AG09309 (cell line): Measurements from ENCODE around the gene GUCA2A.

ENCODE experiments used
- DNase-seq: peaks from one replicate; pipeline ENCODE4 v3.0.0-alpha.2; 2010; ENCODE audit warnings: low read depth
- H3K4me3 ChIP-seq: 2 replicates; pipeline ENCODE4 v1.5.1; 2011; ENCODE audit warnings: mild to moderate bottlenecking, low read depth, low read length, moderate library complexity; ENCODE audit not compliant: control insufficient read depth
- TF ChIP-seq, protein P1 (sequence below): IDR thresholded peaks from 2 replicates; pipeline ENCODE4 v1.5.1; 2011; ENCODE audit warnings: mild to moderate bottlenecking, low read depth, low read length, inconsistent platforms; ENCODE audit not compliant: insufficient read depth, control insufficient read depth; ENCODE audit errors: missing control alignments

GUCA2A gene

DNA sequence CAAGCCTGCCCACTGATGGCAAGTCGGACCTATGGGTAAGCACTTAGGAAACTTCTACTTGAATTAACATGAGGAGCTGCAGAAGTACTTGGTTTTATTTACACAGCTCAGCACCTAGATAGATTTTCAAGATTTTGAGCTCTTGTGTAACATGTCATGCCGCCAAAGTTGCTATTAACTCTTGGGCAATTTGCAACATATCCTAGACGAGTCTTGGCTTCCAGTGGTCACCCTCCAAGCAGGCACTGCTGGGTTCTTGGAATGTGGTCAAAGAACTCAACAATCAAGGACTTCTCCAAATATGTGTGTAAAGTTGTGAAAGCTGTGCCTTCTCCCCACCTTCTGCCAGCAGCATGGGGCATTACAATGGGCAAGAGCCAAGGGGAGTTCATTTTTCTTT is 29.1 kb downstream of the GUCA2A start:
- no peak overlapping the region for H3K4me3 ChIP-seq
- TF ChIP-seq, protein P1, sequence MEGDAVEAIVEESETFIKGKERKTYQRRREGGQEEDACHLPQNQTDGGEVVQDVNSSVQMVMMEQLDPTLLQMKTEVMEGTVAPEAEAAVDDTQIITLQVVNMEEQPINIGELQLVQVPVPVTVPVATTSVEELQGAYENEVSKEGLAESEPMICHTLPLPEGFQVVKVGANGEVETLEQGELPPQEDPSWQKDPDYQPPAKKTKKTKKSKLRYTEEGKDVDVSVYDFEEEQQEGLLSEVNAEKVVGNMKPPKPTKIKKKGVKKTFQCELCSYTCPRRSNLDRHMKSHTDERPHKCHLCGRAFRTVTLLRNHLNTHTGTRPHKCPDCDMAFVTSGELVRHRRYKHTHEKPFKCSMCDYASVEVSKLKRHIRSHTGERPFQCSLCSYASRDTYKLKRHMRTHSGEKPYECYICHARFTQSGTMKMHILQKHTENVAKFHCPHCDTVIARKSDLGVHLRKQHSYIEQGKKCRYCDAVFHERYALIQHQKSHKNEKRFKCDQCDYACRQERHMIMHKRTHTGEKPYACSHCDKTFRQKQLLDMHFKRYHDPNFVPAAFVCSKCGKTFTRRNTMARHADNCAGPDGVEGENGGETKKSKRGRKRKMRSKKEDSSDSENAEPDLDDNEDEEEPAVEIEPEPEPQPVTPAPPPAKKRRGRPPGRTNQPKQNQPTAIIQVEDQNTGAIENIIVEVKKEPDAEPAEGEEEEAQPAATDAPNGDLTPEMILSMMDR = no peak
- no peak for DNase-seq

DNA sequence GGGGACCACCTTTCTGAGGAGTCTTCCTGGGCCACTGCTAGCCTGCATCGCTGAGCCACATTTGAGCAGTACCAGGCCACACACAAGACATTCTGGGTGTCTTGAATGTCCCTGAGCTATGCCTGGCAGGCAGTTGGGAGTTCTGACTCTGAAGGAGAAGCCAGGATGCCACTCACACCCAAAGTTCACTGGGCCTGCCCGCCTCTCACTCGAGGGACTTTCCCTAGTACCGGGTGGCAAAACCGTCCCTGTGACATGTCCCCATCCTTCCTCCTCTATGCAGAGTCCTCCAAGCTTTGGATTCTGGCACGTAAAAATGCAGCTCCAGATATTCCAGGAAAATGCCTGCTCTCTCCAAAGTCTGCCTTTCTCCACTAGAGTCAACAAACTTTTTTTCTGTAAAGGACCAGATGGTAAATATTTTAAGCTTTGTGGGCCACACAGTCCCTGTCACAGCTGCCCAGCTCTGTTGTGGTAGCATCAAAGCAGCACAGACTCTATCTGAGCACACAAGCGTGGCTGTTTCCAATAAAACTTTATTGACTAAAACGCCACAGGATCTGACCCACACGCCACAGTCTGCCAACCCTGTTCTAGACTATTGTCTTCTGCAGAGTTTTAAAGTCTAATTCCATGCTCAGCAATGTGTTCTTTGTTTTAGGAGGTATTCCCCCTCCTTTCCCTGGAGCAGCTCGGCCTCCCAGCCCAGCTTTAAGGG is 30.6 kb downstream of the GUCA2A start:
- TF ChIP-seq, protein P1 = no peak
- H3K4me3 ChIP-seq = no peak overlapping the region

DNA sequence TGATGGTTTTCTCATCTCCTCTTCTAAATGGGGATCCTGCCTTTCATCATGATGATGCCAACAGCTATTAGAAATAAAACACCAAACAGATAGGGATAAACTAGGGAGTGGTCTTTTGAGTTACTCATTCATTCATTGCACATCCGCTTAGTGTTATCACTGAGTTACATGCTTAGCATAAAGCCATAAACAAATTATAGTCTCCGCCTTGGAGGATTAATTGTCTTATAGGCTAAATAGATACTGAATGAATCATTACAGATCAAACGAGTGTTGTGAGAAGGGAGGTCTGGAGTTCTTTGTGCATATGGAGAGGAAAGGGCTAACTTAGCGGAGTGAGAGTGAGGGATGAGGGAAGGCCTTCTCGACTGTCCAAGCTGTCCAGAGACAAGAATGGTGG is 31.2 kb downstream of the GUCA2A start:
- DNase-seq = no peak
- TF ChIP-seq, protein P1 = no peak
- H3K4me3 ChIP-seq = no peak overlapping the region

More for the DNA sequence above, 30.6 kb downstream of the GUCA2A start:
- no peak for DNase-seq

DNA sequence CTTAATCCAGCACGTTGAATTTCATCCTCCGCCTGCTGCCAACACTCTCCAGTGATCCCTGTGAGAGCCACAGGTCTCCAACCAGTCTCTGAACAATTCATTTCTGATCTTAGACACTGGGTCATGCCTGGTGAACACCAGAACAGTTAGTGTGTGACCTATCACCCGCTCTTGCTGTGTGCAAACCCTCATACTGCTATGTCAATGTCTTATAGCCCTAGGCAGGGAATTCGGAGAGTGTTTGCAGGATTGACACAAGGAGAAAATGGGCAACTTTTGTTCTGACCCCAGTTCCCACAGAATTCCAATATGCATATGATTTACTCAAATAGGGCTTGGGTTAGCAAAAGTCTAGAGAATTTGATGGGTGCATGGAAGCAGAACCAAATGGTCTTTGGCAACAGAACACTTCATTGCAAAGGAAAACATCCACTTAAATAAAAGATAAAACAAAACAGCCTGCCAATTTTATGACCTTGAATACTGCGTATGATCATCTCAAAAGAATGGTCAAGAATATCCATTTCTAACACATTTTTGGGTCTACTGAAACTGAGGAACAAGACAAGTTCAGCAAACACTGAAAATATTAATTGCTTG is 34.4 kb downstream of the GUCA2A start:
- TF ChIP-seq, protein P1 = no peak
- H3K4me3 ChIP-seq = no peak overlapping the region
- DNase-seq = no peak

DNA sequence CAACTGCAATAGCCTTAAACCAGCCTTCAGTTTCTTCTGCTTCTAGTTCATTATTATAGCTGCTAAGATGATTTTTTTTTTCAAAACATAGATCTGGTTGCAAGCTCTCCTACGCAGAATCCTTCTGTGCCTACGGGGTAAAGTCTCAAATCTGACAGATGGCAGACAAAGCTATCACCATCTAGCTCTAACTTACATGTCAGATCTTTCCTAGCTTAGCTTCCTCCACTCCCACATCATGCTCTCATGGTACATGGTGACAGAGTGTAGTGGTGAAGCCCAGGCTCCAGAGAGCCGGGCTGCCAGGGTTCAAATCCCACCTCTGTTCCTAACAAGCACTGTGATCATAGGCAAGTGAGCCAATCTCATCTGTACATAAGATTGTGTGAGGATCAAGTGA is 35.6 kb downstream of the GUCA2A start:
- no peak for DNase-seq
- TF ChIP-seq, protein P1 = no peak
- H3K4me3 ChIP-seq = no peak overlapping the region

DNA sequence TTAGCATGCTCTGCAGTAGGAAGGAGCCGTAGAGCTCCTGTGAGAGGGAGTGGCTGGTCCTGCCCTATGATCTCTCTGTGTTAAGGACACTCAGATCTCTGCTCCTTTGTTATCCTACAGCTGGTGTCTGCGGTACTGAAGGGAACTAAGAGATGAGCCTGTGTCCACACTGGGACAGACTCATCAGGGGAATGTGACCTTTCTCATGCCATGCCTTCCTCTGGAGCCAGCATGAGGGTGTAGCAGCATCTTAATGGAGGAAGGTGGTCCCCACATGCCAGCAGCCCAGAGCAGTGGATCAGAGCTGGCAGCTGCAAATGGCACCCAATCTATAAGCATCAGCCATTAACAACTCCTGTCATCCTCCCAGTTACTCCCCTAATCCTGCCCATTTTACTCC is 36.0 kb downstream of the GUCA2A start:
- H3K4me3 ChIP-seq = no peak overlapping the region
- DNase-seq = no peak
- TF ChIP-seq, protein P1 = no peak

DNA sequence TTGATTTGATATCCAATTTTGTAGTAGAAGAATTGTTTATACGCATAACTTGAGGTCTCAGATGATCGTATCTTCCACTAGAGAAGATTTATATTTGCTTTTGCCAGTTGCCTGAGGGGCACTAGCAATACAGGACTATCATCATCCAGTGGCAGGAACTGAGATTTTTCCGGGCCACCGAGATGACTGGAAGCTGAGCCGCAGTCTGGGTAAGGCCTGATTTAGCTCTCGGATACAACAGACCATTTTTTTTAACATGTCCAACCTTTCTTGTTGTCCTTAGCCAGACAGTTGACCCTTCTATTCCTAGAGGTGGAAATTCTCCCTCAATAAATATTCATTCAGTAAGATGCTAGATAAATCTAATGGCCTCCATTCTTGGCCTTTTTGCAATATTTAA is 36.8 kb downstream of the GUCA2A start:
- TF ChIP-seq, protein P1 = no peak
- no peak overlapping the region for H3K4me3 ChIP-seq
- DNase-seq = no peak
